Erythroblast (primary cell): ENCODE data around the gene DIPK1A.

Source experiments
- GATA1 ChIP-seq: IDR thresholded peaks from 2 replicates; pipeline ENCODE4 v1.6.1; 2011; ENCODE audit warnings: low read depth, mild to moderate bottlenecking, control low read depth, low read length, moderate library complexity
- POLR2A ChIP-seq: IDR thresholded peaks from 2 replicates; pipeline ENCODE4 v1.6.1; 2011; ENCODE audit warnings: mild to moderate bottlenecking, low read length

DNA sequence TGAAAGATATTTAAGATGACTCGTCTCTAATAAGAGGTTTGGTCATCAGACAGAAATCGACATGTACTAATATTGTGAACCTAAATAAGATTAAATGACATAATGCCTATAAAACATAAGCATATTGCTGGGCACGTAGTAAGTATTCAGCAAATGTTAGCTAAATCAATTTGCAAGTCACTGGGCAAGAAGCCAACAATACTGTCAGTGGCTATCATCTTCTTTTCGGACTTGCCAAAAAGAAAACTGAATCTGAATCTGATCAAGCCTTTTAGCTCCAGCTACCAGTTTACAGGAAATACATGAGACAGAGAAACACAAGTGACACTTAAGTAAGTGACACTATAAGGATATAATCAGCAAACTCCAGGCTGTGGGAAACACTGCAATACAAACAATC lies 83.5 kb downstream of the DIPK1A start:
- no peak for TF ChIP-seq POLR2A
- no peak for TF ChIP-seq GATA1
